Measurements from ENCODE around the gene SLC25A3. TPM values are rescaled to one million over a fixed set of nuclear protein-coding genes. Genes with fewer than 3 reads are reported as not detected.
A peak's percentile ranks its signal among the peaks of the same experiment; 100 is the strongest.

Gene SLC25A3
- polyA plus RNA-seq, 10 donors, result 586 to 818 (median 665) TPM

DNA sequence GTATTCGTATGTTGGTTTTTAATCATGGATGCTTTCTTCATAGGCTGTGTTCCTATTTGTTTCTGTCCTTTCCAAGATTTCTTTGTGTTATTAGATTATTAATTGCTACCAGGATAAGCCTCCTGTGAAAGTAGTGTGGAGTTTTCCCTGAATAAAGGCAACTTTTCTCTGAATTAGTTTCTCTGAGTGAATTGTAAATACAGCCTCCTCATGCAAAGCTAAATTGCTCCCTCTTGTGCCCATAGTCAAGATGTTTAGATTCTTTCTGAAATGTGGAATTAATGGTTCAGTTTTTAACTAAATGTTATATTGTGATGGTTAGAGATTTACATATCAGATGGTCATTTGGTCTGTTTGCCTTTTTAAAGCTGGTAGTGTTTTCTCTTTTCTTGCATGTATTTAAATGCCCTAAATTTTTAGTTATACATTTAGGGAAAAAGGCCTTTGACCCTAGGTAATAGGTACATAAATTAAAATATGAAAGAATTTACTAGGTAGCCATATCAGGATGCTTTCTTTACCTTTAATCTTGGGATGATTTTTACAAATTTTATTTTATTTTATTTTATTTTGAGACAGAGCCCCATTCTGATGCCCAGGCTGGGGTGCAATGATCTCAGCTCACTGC is 60.5 kb downstream of the SLC25A3 start:
- peak; percentile 40 to 75 (median 52) for DNase-seq

Other genes starting within 250 kb of the SLC25A3 start
- 100 to 1,000 TPM in 2 of 10 donors, 10 to 100 TPM in 8; 55.8 to 114 (median 82.6) TPM for gene TMPO, start 78.1 kb upstream of the SLC25A3 start, polyA plus RNA-seq (ENCODE audit: insufficient read length in 10 of 10)
- gene IKBIP, start 51.1 kb downstream of the SLC25A3 start, polyA plus RNA-seq (ENCODE audit: insufficient read length in 10 of 10), result 10 to 100 TPM; 21.5 to 43.5 (median 27.1) TPM
- 10 to 100 TPM; 22.4 to 36.8 (median 30.2) TPM for gene APAF1, start 51.6 kb downstream of the SLC25A3 start, polyA plus RNA-seq (ENCODE audit: insufficient read length in 10 of 10)